ENCODE data around the gene FUOM. TPM values are rescaled to one million over a fixed set of nuclear protein-coding genes. Genes with fewer than 3 reads are reported as not detected.

The FUOM gene
- total and polyA plus RNA-seq, 2 of the 8 experiments (the other 6 are each of a cell fraction or from before 2014, with no cell fraction given): 22.0 to 30.4 TPM

GRCh38 chr10:133383551-133383950 lies 25.7 kb upstream of the FUOM start (continued):
- TF ChIP-seq BRCA1 (IDR thresholded peaks at IDR 0.05; ENCODE audit: low read depth, low read length) (no peak), JUND (IDR thresholded peaks at IDR 0.05; ENCODE audit: low read length) (no peak)
